Activated CD4-positive, CD25-positive, alpha-beta regulatory T cell treated with anti-CD3 and anti-CD28 coated beads, Interleukin-2, amount 50 U/mL, for 72 hours (primary cell): Measurements from ENCODE around the gene TNFRSF4.
"Not testable (repeated sequence)": the region's sequence is repeated elsewhere in the genome, so short reads cannot be mapped to it uniquely, and the experiment has no call there.

ENCODE experiments used
- DNase-seq: peaks from one replicate; pipeline ENCODE4 v3.0.0; 2021

The TNFRSF4 gene

DNA sequence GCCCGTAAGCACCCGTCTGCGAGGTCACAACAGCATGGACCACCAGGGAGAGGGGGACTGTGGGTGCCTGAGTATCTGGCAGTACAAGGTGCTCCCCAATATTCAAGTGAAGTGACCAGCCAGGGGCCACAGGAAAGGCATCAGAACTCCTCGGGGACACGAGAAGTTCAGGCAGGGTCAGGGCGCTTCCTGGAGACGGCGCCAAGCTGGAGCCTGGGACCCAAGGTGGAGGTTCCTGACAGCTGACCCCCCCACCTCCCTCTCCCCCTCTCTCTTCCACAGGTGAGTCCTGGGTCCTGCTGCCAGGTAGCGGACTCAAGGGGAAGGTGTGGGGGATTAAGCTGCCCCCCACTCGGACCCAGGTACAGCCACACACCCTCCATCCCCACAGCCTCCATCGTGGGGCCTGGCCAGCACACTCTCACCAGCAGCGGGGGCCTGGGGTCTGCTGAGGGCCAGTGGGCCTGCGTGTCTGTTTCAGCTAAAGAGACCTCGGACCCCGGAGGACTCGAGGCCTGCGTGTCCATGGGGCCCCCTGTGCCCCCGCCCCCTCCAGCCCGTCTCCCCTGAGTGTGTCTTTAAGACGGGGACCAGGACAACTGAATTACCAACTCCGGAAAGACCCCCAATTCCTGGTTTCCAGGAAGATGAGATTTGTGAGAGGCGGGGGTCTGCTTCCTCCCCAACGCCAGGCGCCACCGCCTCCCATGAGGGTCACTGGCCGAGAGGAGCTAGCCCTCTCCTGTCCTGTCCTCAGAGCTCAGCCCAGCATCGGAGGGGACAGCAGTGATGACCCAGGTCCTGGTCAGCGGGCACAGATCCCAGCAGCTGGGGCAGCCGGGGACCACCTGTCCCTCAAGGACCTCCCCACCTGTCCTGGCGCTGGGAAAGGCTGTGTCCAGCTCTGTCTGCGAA lies 13.7 kb downstream of the TNFRSF4 start:
- DNase-seq = no peak

DNA sequence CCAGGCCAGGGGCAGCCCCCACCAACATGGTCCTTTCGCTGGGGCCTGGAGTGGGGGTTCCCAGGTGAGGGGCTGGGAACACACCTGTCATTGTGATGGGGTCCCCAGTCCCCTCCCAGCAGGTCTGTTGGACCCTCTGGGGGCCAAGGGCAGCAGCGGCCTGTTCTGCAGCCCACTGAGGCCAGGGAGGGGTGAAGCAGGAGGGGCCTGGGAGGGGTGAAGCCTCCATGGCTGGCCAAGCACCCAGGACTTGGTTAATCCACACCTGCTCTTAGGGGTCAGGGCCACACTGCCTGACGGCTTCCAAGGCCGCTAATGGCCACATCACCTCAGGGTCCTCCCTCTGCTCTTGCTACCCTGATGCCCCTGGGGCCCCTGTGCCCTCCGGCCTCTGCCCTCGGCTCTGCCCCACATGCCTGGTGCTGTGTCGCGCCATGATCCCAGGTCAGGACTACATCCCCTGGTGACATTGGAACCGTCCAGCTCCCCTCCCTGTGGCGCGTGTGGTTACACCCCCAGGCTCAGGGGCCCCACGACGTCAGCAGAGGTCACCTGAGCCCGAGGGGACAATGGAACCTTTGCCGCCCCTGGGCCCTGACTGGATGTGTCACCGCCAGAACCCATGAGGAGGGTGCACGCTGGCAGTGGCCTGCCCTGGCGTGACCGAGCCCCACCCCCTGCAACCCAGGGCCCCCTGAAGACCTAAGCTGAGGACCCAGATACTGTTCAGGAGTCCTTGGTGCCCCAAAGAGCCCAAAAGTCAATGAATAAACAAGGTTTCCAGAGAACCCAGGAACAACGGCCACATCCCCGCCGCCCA lies 14.6 kb downstream of the TNFRSF4 start:
- no peak for DNase-seq

DNA sequence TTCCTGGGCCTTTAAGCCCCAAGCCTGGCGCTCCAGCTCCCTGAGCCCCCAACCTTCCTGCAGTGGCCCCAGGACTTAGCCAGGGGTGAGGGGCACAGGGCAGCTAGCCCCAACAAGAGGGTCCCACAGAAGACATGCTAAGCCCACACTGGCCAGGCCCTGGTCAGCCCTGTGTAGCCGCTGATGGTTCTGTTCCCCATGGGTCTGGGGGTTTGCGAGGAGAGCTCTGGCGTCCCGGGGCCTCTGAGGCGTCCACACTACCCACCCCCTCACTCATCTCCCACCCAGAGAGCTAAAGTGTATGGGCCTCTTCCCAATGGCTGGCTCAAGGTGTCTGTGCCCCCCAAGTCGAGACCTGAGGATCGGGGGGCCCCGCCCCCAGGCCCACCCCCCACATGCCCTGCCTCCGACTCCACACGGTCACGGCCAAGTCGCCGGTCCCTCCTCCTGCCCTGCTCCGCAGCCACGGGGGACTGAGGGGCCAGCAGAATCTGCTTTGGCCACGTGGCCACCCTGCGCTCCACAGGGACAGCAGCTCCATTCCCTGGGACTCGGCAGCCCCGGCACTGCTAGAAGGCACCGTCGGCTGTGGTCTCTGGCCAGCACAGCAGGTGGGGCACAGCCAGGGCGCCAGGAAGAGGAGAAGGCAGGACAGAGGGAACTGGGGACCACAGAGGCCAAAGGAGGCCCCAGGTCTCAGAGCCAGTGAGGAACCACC lies 15.4 kb downstream of the TNFRSF4 start:
- no peak for DNase-seq

DNA sequence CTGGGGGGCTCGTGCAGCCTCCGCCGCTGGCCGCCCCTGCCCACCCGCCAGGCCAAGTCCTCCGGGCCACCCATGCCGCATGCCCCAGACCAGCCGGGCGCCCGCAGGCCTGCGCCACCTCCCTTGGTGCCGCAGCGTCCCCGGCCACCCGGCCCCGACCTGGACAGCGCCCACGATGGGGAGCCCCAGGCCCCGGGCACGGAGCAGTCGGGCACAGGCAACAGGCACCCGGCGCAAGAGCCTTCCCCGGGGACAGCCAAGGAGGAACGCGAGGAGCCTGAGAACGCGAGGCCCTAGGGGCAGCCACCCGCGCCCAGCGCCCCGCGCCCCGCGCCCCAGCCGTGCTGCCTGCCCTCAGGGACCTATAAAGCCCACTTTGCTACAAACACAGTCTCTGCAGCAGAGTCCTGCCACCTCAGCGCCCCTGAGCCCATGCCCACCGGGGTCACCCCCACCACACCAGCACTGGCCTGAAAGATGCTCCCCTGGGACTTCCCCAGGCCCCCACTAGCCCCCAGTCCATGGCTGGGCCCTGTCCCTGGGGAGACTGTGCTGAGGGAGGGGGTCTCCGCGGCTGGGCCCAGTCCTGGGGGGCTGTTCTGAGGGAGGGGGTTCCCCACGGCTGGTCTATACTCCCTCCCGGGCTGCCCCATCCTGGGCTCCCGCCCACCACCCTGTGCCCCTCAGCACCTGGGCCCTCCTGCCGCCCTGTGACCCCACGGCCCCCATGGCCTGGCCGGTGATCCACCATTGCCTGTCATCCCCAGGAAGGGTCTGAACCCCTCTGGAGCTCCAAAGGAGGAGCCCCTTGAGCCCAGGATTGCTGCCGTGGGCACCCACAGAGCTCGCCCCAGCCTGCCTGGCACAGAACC lies 16.2 kb downstream of the TNFRSF4 start:
- no peak for DNase-seq

DNA sequence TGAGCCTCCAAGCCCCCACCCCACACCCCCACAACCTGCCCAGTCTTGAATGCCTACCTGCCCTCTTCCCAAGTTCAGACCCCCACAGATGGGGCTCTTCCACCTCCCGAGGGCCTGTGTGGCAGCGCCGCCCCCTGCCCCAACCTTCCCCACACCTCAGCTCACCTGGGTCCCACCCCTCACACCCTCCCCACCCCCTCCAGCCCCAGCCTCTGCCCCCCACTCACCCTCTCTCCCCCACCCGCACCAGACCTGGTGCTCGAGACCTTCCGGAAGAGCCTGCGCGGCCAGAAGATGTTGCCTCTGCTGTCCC lies 16.8 kb downstream of the TNFRSF4 start:
- DNase-seq = no peak

DNA sequence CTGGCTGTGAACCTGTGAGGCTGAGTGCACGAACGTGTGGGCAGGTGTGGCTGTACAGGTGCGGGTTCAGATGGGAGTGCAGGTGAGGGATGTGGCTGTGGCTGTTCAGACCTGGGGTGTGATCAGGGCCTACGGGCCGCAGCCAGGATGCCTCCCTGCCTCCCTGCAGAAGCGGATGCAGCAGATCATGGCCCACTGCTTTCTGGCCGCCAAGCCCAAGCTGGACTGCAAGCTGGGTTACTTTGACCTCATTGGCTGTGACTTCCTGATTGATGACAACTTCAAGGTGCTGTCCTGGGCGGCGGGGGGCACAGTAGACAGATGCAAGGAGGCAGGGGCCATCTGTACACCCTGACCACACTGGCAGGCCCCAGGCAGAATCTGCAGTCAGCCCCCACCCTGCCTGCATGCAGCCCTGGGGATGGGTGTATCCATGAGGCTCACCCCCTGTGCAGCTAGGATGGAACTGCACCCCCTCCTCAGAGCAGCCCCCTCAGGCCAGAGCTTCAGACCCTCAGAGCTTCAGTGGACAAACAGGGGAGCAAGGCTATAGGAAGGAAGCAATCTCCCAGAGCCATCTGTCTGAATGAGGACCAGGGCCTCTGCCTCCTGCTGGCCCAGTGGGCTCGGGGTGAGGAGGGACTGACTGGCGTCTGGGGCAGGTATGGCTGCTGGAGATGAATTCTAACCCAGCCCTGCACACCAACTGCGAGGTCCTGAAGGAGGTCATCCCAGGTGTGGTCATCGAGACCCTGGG lies 17.3 kb downstream of the TNFRSF4 start:
- no peak for DNase-seq

DNA sequence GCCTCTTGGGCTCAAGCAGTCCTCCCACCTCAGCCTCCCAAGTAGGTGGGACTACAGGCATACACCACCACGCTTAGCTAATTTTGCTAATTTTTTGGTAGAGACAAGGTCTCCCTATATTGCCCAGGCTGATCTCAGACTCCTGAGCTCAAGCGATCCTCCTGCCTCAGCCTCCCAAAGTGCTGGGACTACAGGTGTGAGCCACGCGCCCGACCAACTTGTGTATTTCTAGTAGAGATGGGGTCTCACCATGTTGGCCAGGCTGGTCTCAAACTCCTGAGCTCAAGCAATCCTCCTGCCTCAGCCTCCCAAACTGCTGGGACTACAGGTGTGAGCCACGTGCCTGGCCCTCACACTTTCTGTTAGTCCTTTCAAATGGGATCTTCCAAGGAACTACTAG lies 18.2 kb downstream of the TNFRSF4 start:
- not testable (repeated sequence) for DNase-seq

DNA sequence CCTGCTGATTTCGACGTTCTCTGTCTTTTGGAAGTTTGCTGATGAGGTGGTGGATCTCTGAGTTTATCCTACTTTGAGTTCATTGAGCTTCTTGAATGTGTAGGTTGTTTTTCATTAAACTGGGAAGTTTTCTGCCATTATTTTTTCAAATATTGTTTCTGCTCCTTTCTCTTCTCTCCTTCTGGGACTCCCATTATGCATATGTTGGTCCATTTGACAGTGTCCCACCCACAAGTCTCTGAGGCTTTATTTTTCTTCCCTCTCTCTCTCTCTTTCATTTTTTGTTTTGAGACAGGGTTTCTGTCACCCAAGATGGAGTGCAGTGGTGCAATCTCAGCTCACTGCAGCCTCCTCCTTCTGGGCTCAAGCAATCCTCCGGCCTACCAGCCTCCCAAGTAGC lies 19.2 kb downstream of the TNFRSF4 start:
- DNase-seq = no peak

DNA sequence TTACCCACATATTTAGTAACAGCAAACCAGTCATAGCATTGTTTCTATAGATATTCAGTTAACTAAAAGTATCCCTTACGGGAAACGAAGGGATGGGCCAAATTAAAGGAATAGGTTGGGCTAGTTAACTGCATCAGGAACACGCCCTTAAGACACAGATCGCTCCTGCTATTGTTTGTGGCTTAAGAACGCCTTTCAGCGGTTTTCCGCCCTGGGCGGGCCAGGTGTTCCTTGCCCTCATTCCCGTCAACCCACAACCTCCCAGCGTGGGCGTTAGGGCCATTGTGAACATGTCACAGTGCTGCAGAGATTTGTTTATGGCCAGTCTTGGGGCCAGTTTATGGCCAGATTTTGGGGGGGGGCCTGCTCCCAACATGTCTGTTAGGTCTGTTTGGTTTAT lies 22.2 kb downstream of the TNFRSF4 start:
- DNase-seq = no peak

DNA sequence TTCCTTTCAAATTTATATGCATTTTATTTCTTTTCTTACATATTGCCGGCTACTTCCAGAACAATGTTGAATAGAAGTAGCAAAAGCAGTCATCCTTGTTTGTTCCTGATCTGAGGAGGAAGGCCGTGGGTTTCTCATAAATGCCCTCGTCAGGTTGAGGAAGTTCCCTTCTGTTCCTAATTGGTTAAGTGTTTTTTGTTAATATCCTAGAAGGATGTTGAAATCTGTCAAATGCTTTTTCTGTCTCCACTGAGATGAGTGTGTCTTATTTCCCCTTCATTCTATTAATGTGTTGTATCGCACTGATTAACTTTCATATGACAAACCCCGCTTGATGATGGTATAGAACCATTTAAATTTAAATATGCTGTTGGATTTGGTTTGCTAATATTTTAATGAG lies 24.8 kb downstream of the TNFRSF4 start:
- no peak for DNase-seq

DNA sequence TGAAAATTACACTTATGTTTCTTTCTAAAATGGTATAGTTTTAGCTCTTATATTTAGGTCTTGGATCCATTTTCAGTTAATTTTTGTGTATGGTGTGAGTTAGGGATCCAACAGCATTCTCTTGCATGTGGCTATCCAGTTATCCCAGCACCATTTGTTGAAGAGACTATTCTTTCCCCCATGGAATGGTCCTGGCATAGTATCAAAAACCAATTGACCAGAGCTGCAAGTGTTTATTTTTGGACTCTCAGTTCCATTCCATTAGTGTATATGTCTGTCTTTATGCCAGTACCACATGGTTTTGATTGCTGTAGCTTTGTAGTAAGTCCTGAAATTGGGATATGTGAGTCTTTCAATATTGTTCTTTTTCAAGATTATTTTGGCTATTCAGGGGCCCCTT lies 26.0 kb downstream of the TNFRSF4 start:
- no peak for DNase-seq

DNA sequence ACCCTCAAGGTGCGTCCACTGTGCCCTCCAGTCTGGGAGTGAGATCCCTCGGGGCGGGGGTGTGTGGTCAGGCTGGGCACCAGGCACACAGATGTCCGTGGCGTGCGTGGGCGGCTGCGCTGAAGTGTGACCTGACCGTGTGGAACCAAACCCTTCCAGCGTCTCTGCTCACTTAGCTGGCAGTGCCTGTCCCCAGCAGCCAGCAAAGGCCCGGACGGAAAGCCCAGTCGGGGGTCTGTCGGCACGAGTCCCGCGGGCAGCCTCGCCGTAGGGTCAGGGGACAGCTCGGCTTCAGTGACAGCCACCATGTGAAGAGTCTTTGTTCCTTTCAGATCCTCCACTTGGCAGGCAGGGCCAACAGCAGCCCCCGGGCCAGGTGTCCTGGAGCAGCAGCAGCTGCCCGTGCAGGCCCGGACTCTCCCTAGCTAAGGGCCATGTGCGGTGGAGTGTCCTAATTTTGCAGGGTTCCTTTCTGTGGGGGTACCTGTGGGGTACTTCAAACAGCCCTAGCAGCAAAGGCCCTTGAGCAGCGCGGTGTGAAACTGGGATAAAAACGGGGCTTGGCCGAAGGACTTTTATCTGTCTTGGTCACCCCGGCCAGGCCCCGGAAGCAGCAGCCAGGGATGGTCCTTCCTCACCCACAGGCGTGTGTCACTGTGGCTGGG lies 28.7 kb downstream of the TNFRSF4 start:
- DNase-seq = no peak

DNA sequence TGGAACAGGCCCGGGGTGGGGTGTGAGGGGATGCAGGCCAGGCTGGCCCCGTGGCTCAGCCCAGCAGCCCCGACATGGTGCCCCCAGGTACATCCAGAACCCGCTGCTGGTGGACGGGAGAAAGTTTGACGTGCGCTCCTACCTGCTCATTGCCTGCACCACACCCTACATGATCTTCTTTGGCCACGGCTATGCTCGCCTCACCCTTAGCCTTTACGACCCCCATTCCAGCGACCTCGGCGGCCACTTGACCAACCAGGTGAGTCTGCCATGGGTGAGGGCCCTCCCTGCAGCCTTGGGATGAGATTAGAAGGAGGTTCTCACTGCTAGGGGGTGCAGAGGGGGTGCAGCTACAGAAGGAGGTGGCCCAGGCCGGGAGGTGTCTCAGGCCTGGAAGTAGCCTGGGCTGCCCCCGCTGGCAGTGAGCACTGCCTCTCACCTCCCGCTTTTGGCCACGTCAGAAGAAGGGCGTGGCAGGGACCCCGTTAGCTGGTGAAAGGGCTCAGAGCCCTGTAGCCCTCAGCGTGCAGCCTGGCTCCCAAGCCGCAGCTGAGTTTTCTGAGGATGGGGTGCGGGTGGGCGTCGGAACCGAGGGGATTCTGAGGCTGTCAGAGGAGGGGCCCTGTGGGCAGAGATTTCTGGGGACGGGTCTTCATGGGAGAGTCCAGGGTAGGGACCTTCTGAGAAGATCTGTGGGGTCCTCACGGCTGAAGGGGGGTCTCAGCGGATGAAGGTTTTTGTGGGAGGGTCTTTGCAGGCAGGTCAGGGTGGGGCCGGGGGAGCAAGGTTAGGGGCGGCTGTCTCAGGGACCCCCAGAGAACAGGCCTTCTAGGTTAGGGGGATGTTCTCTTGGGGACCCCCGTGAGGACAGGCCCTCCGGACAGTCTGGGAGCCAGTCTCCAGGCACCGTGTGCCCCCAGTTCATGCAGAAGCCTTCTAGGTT lies 29.8 kb downstream of the TNFRSF4 start:
- DNase-seq = no peak

DNA sequence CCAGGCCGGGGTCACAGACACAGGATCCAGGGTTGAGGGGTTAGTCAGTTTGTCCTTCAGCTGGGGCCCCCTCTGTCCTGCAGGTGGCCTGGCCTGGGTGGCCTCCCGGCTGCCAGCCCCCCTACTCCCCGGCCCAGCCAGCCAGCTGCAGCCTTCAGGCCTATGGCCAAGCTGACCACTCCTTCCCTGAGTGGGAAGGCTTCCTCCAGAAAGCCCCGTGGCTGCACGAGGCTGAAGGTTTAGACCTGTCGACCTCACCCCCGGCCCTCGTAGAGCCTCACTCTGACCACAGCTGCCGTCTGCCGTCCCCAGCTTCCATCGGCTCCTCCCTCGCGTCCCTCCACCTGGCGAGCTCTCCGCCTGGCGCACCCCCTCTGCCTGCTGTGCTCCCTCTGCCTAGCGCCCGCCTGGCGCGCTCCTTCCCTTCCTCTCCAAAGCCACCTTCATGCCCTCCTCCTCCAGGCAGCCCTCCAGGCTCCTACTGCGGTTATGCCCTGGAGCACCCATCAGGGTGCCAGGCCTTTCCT lies 30.7 kb downstream of the TNFRSF4 start:
- no peak for DNase-seq

DNA sequence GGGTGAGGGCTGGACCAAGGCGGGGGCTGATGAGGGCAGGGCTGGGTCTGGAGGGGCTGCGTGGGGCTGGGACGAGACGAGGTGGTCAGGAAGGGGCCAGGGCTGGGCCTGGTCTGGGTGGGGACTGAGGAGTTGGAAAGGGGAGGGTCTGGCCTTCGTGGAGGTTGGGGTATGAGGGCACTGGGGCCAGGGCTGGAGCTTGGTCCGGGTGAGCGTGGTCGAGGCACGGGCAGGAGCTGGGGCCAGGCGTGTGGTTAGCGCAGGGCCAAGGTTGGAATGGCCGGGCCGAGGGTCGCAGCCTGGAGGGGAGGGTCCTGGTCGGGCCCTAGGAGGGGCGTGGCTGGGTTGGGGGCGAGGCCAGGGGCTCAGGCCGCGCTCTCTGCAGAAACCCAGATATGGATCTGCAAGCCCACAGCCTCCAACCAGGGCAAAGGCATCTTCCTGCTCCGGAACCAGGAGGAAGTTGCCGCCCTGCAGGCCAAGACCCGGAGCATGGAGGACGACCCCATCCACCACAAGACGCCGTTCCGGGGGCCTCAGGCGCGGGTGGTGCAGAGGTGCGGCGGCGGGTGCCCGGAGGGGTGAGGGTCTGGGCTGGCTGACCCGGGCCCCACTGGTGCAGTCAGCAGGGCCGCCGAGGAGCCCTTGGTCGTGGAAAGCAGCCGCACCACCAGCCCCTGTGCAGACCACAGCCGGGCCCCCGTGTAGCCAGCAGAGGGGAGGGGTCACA lies 31.3 kb downstream of the TNFRSF4 start:
- no peak for DNase-seq

DNA sequence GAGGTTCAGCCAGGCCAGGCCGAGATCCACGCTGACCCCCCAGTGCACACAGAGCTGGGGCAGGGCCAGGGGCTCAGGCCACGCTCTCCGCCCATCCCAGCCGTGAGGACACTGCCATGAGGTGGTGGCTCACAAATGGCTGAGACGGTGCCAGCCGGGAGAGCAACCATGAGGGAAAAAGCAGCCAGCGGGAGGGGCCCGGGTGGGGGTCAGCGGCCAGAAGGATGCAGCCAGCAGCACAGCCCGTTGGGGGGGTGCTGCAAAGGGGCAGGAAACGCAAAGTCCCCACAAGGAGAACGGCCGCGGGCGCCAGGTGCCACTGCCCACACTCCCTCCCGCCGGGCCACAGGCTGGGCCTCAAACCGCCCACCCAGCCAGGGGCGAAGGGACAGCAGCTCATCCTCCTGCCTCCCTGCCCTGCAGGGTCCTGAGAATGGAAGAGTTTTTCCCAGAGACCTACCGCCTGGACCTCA lies 32.0 kb downstream of the TNFRSF4 start:
- DNase-seq = no peak

DNA sequence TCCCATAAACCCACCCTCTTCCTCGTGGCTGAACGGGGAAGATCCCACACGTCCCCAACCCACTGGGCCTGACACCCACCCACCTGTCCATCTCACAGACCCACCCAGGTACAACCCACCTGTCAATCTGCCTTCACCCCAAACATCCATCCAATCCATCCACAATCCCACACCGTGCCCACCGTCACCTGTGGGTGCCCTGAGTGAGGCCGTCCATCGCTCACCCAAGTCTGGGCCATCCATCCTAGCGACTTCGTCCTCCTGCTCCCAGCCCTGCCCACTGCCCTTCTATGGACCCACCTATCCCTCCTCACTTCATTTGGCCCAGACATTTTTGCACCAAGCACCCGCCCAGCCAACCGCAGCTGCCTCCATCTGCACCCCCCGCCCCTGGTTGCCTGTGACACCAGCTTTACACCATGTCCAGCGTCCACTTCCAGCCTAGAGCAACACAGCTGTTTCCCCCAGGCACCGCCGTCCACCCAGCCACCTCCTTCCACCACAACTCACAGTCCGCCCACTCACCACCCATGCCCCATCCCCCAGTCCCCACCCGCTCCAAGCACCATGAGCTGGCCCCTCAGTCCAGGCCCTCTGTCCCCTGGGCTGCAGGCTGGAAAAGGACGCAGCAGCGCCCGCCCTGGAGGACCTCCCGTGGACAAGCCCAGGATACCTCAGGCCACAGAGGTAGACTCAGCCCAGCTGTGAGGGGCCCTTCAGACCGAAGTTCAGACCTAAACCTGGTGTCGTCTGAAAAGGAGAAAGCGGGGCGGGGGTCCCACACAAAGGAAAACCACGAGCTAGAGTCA lies 32.6 kb downstream of the TNFRSF4 start:
- DNase-seq = no peak
